GOT3 (cell line): Measurements from ENCODE around the gene GMPPB.
"Not testable (repeated sequence)": the region's sequence is repeated elsewhere in the genome, so short reads cannot be mapped to it uniquely, and the experiment has no call there.

Source experiments
- DNase-seq: peaks from one replicate; lab custom pipeline; 2025; ENCODE audit warnings: mixed read lengths; lab: John Stamatoyannopoulos, UW

Gene GMPPB

GRCh38 chr3:49689908-49690624, 33.7 kb downstream of the GMPPB start:
- DNase-seq = not testable (repeated sequence)

GRCh38 chr3:49689046-49689907, 34.5 kb downstream of the GMPPB start, which contains the start of the genes MST1 and RNF123:
TSS of gene MST1 (minus strand) at chr3:49689474. CDS start at chr3:49688691, 783 bp downstream.
TSS of gene RNF123 (plus strand) at chr3:49689557. CDS start at chr3:49691166, 1,609 bp downstream.
- DNase-seq = no peak

GRCh38 chr3:49688338-49689045, 35.3 kb downstream of the GMPPB start:
- not testable (repeated sequence) for DNase-seq

GRCh38 chr3:49687424-49687795, 36.3 kb downstream of the GMPPB start:
- not testable (repeated sequence) for DNase-seq

- not testable (repeated sequence) for DNase-seq
Measured at GRCh38 chr3:49686769-49687423, 36.9 kb downstream of the GMPPB start.

- DNase-seq = not testable (repeated sequence)
Measured at GRCh38 chr3:49686346-49686745, 37.4 kb downstream of the GMPPB start.

- not testable (repeated sequence) for DNase-seq
Measured at GRCh38 chr3:49685846-49686245, 37.9 kb downstream of the GMPPB start.

- not testable (repeated sequence) for DNase-seq
Measured at GRCh38 chr3:49685103-49685502, 38.6 kb downstream of the GMPPB start.

GRCh38 chr3:49684453-49684852, 39.3 kb downstream of the GMPPB start:
- not testable (repeated sequence) for DNase-seq

GRCh38 chr3:49683162-49683561, 40.6 kb downstream of the GMPPB start:
- DNase-seq = no peak

- DNase-seq = no peak
Measured at GRCh38 chr3:49681543-49681942, 42.2 kb downstream of the GMPPB start.

GRCh38 chr3:49681232-49681522, 42.6 kb downstream of the GMPPB start:
- DNase-seq = no peak

GRCh38 chr3:49680493-49681231, 43.1 kb downstream of the GMPPB start:
- DNase-seq = no peak

- DNase-seq = no peak
Measured at GRCh38 chr3:49675912-49676311, 47.8 kb downstream of the GMPPB start.

GRCh38 chr3:49674497-49674983, 49.2 kb downstream of the GMPPB start:
- no peak for DNase-seq

- DNase-seq = no peak
Measured at GRCh38 chr3:49673715-49674496, 49.8 kb downstream of the GMPPB start, which contains the start of gene APEH. TSS of gene APEH (plus strand) at chr3:49674351. CDS start at chr3:49674402, 51 bp downstream.

GRCh38 chr3:49673121-49673714, 50.5 kb downstream of the GMPPB start:
- no peak for DNase-seq

- DNase-seq = no peak
Measured at GRCh38 chr3:49671291-49672288, 52.2 kb downstream of the GMPPB start.

- no peak for DNase-seq
Measured at GRCh38 chr3:49670940-49671290, 52.8 kb downstream of the GMPPB start.
